HTERT RPE-1 (cell line): ENCODE results near the gene MAML1.
"Not testable (repeated sequence)": the region's sequence is repeated elsewhere in the genome, so short reads cannot be mapped to it uniquely, and the experiment has no call there.

Experiments used
- in situ Hi-C: fragments of 300-500 bp; cut with MboI; formaldehyde crosslinking; loops from 4 replicates; pipeline ENCODE4 v1.14.3; 2020; ENCODE audit warnings: low sequenced_read_pairs

Gene MAML1

GRCh38 chr5:179732918-179733771 lies 523 bp downstream of the MAML1 start:
- in situ Hi-C loops = no loop called here

DNA sequence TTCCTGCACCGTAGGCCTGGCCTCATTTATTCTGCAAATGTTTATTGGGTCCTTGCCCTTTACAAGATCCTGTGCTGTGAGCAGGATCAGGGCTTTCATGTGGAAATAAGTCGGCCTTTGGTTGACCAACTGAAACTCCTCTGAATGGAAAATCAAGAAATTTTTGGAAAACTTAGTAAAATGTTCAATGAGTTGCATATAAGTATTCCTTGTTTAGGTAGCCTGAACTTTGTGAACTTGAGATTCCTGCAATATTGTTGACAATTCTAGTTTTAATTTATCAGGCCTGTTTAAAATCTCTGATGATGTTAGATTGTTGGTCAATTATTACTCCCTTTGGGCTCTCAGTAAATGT lies 1.1 kb downstream of the MAML1 start:
- in situ Hi-C loops = no loop called here

DNA sequence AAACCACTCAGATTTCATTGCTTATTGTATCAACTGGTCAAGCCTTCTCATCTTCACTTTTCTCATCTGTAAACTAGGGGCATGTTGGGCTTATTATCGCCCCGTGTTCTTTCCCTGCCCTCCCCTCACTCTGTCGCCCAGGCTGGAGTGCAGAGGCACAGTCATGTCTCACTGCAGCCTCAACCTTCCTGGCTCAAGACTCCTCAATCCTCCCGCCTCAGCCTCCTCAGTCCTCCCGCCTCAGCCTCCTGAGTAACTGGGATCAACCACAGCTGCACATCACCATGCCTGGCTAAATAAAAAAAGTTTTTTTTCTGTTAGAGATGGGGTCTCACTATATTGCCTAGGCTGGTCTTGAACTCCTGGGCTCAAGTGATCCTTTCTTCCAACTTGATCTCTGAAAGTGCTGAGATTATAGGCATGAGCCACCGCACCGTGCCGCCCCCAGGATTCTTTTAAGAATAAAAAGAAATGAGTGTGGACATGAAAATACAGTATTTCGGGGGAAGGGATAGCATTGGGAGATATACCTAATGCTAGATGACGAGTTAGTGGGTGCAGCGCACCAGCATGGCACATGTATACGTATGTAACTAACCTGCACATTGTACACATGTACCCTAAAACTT lies 2.0 kb downstream of the MAML1 start:
- in situ Hi-C loops = no loop called here

- in situ Hi-C loops = no loop called here
Observed at GRCh38 chr5:179738742-179739141, 6.1 kb downstream of the MAML1 start.

GRCh38 chr5:179744106-179744505 lies 11.5 kb downstream of the MAML1 start:
- in situ Hi-C loops = not testable (repeated sequence)

DNA sequence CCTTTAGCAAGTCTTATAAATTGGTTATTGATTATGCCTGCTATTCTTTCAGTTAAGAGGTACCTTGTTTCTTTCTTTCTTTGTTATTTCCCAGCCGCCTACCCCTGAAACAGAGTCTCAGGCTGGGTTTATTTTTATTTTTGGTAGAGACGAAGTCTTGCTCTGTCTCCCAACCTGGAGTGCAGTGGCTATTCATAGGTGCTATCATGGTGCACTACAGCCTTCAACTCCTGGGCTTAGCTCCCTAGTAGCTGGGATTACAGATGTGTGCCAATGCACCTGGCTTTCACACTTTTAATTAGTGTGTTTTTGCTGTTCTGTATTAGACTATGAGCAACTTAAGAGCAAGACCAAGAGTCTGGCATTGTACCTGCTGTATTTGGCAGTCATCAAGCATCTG lies 14.2 kb downstream of the MAML1 start:
- in situ Hi-C loops = no loop called here

DNA sequence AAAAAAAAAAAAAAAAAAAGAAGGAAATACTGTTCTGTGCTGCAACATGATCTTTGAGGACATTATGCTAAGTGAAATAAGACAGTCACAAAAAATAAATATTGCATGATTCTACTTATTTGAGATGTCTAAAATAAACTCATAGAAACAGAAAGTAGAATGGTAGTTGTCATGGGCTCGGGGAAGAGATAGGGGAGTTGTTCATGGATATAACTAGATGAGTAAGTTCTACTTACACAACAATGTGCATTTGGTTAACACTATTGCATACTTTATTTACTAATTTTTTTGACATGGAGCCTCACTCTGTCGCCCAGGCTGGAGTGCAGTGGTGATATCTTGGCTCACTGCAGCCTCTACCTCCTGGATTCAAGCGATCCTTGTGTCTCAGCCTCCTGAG lies 15.2 kb downstream of the MAML1 start:
- in situ Hi-C loops = no loop called here

GRCh38 chr5:179749857-179750508 lies 17.4 kb downstream of the MAML1 start:
- in situ Hi-C loops = no loop called here

DNA sequence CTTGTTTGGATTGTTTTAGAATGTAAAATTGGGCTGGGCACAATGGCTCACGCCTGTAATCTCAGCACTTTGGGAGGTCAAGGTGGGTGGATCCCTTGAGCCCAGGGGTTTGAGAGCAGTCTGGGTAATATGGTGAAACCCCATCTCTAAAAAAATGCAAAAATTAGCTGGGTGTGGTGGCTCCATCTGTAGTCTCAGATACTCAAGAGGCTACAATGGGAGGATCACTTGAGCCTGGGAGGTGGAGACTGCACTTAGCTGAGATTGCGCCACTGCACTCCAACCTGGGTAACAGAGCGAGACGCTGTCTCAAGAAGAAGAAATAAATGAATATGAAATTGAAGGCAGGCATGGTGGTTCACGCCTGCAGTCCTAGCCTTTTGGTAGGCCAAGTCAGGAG lies 21.3 kb downstream of the MAML1 start:
- in situ Hi-C loops = no loop called here

DNA sequence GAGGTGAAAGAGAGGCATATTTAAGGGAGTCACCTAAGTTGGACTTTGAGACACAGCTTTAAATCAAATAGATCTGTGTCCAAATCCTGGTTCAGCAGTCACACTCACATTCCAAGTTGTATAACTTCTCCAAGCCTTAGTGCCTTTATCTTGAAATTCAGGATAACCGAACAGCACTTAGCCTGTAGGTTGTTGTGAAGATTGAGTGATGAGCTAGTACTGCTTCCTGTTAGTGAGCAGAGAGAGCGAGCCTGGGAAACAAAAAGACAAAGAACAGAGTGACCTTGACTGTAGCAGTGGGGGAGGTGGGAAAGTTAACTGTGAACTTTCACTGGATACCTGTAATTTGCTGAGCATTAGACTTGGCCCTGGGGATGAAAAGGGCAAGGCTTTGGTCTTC lies 22.4 kb downstream of the MAML1 start:
- in situ Hi-C loops = no loop called here

GRCh38 chr5:179758955-179759354 lies 26.3 kb downstream of the MAML1 start:
- in situ Hi-C loops = no loop called here

GRCh38 chr5:179759581-179760551 lies 27.2 kb downstream of the MAML1 start:
- in situ Hi-C loops = no loop called here

- in situ Hi-C loops = no loop called here
Observed at GRCh38 chr5:179762079-179762780, 29.6 kb downstream of the MAML1 start.

DNA sequence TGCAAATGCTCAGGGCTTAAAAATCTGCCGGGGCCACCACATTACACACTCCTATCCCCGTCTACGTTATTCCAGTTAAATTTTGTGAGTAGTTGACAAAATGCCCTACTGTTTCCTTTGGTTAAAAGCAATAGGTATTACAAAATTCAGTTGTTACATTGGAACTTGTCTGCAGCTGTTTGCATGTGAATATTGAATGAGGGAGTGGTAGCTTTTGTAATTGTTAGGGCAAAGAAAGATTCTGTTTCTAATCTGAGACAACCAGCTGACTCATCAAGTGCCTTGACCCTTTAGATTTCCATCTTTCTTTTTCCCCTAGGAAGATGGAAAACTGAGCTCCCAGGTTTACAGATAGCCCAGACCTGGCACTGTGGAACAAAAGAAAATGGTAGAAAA lies 30.2 kb downstream of the MAML1 start:
- in situ Hi-C loops = no loop called here

DNA sequence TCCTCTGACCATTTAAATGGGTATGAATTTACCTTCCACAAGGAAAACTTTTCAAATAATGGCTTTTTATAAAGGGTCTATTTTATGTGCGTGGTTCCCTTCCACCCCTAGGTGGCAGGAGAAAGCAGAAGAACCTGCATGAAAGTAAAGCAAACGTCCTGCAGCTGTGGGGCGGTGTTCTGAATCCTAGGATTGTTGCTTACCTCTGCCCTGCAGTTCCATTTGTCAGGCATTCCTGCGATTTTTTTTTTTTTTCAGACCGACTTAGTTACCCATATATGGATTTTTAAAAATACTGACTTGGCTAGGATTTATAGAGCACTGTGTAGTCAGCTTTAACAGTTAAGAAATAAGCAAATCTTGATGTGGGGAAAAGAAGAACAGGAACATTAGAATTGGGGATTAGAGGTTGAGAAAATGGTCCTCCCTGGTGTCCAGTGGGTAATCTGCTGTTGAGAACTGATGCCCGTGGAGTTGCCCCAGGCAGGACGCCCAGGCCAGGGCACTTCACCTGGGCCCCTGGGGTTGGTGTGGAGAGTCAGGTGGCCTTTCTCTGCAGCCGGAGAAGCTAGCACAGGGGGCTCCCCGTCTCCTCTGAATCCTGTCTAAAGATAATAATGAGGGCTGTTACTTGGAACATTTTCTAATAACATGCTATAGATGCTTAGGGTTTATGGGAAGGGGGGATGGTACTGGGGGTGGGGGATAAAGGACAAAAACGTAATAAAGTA lies 30.8 kb downstream of the MAML1 start:
- in situ Hi-C loops = no loop called here

- in situ Hi-C loops = no loop called here
Observed at GRCh38 chr5:179764056-179764455, 31.4 kb downstream of the MAML1 start.

- in situ Hi-C loops = no loop called here
Observed at GRCh38 chr5:179765400-179765799, 32.8 kb downstream of the MAML1 start.

- in situ Hi-C loops = no loop called here
Observed at GRCh38 chr5:179766021-179766725, 33.6 kb downstream of the MAML1 start.
